Left lung (tissue), 10 donors: ENCODE data around the gene SLC39A9. TPM values are rescaled to one million over a fixed set of nuclear protein-coding genes. Genes with fewer than 3 reads are reported as not detected.

Source experiments
- ATAC-seq: fragments of 200-7000 bp; cut with Tn5 transposase; one replicate; pipeline ENCODE4 v1.9.1; 2020; ENCODE audit warnings: moderate library complexity
- DNase-seq, 4 donors: peaks; one replicate each; pipeline ENCODE4 v3.0.0-alpha.2; 2013 to 2020
- H3K27ac ChIP-seq, 2 donors: fragments of 200-600 bp; sonication (generic) in 1 of 2; one replicate each; pipeline versions ENCODE4 v1.5.0 to v1.8.0; 2020 to 2021
- H3K27me3 ChIP-seq, 2 donors: fragments of 200-600 bp; sonication (generic) in 1 of 2; one replicate each; pipeline versions ENCODE4 v1.5.0 to v1.8.0; 2020 to 2021
- H3K36me3 ChIP-seq, 2 donors: fragments of 200-600 bp; sonication (generic) in 1 of 2; one replicate each; pipeline versions ENCODE4 v1.5.0 to v1.8.0; 2020 to 2021
- H3K4me1 ChIP-seq, 2 donors: fragments of 200-600 bp; one replicate each; pipeline ENCODE4 v1.8.0; 2021
- H3K4me3 ChIP-seq, 2 donors: fragments of 200-600 bp; sonication (generic) in 1 of 2; one replicate each; pipeline versions ENCODE4 v1.5.0 to v1.8.0; 2020 to 2021; ENCODE audit warnings: mild to moderate bottlenecking in 1 of 2
- H3K9me3 ChIP-seq, 2 donors: fragments of 200-600 bp; sonication (generic) in 1 of 2; one replicate each; pipeline versions ENCODE4 v1.5.0 to v1.8.0; 2020 to 2021
- CTCF ChIP-seq, 2 donors: fragments of 200-600 bp; sonication (generic) in 1 of 2; IDR thresholded peaks; one replicate each; pipeline versions ENCODE4 v1.5.0 to v1.8.0; 2021; ENCODE audit warnings: antibody characterized with exemption in 2 of 2
- intact Hi-C, 2 donors: fragments of 100-400 bp; cut with DNase I; formaldehyde crosslinking; loops; one replicate each; pipeline versions ENCODE4 v1.11.2 to v1.14.2; 2022
- polyA plus RNA-seq, 6 donors: library from polyadenylated mRNA; unstranded; fragments of 120-200 nt; gene quantifications; one replicate each; pipeline ENCODE4 v1.2.1, GENCODE V29; 2013; ENCODE audit not compliant: insufficient read length in 6 of 6
- total RNA-seq, 2 donors: library from RNA; stranded (reverse); fragmentation: NEBNext Ultra II Directional; extraction: Animal tissue kit (Norgen Biotek cat#: 25700); gene quantifications; one replicate each; pipeline ENCODE4 v1.2.1, GENCODE V29; 2021
- donor health status: DM: no; HTN: yes; CAD: no.
- donor health status: DM: no; HTN: no; CAD: no.

SLC39A9 gene
- total and polyA plus RNA-seq, 8 donors = 61.6 to 75.8 (median 68.3) TPM

GRCh38 chr14:69427596-69427995 lies 29.1 kb downstream of the SLC39A9 start:
- DNase-seq = no peak
- no peak for TF ChIP-seq CTCF (IDR thresholded peaks at IDR 0.05)
- intact Hi-C loops = no loop called here
- no peaks in the 10 kb centered on the region for H3K27me3 ChIP-seq
- H3K9me3 ChIP-seq = no peaks in the 10 kb centered on the region
- no peak overlapping the region for H3K27ac ChIP-seq
- no peak overlapping the region for H3K4me3 ChIP-seq
- ATAC-seq = no peak
- peaks cover 0 to 25% of the 10 kb centered on the region in 2 donors for H3K4me1 ChIP-seq
- H3K36me3 ChIP-seq = peaks cover 0 to 34% of the 10 kb centered on the region in 2 donors

GRCh38 chr14:69428289-69428998 lies 30.0 kb downstream of the SLC39A9 start:
- DNase-seq (no peak), ATAC-seq (peak; percentile 40)
- intact Hi-C loops = no loop called here
- Histone ChIP-seq H3K36me3 (peaks cover 0 to 34% of the 10 kb centered on the region in 2 donors), H3K9me3 (no peaks in the 10 kb centered on the region), H3K27ac (no peak overlapping the region), H3K4me3 (no peak overlapping the region), H3K4me1 (peaks cover 0 to 25% of the 10 kb centered on the region in 2 donors), H3K27me3 (no peaks in the 10 kb centered on the region)
- no peak for TF ChIP-seq CTCF (IDR thresholded peaks at IDR 0.05)

- intact Hi-C loops = no loop called here
- TF ChIP-seq CTCF (IDR thresholded peaks at IDR 0.05) = no peak
- no peak overlapping the region for H3K4me3 ChIP-seq
- no peaks in the 10 kb centered on the region for H3K9me3 ChIP-seq
- H3K27ac ChIP-seq = no peak overlapping the region
- peaks cover 0 to 26% of the 10 kb centered on the region in 2 donors for H3K36me3 ChIP-seq
- no peaks in the 10 kb centered on the region for H3K27me3 ChIP-seq
- DNase-seq = no peak
- ATAC-seq = no peak
- H3K4me1 ChIP-seq = peaks cover 0 to 15% of the 10 kb centered on the region in 2 donors
Observed at GRCh38 chr14:69429643-69430042, 31.2 kb downstream of the SLC39A9 start.

- H3K4me1 ChIP-seq = peaks cover 0 to 11% of the 10 kb centered on the region in 2 donors
- H3K9me3 ChIP-seq = no peaks in the 10 kb centered on the region
- peaks cover 0 to 18% of the 10 kb centered on the region in 2 donors for H3K36me3 ChIP-seq
- no peak for TF ChIP-seq CTCF (IDR thresholded peaks at IDR 0.05)
- H3K27ac ChIP-seq = no peak overlapping the region
- no peak for DNase-seq
- no peak overlapping the region for H3K4me3 ChIP-seq
- intact Hi-C loops = no loop called here
- H3K27me3 ChIP-seq = no peaks in the 10 kb centered on the region
- ATAC-seq = no peak
Observed at GRCh38 chr14:69430306-69430939, 31.9 kb downstream of the SLC39A9 start.

GRCh38 chr14:69432364-69432763 lies 33.9 kb downstream of the SLC39A9 start:
- intact Hi-C loops = no loop called here
- Histone ChIP-seq H3K27me3 (no peaks in the 10 kb centered on the region), H3K27ac (no peak overlapping the region), H3K4me1 (peaks cover 0 to 11% of the 10 kb centered on the region in 2 donors), H3K36me3 (no peaks in the 10 kb centered on the region), H3K4me3 (no peak overlapping the region), H3K9me3 (no peaks in the 10 kb centered on the region)
- ATAC-seq (no peak), DNase-seq (no peak)
- TF ChIP-seq CTCF (IDR thresholded peaks at IDR 0.05) = no peak
